GM12891 (cell line): ENCODE measurements around the gene TTC39A.

ENCODE experiments used
- POLR2A ChIP-seq: IDR thresholded peaks from 2 replicates; pipeline ENCODE4 v1.6.1; 2011; ENCODE audit warnings: low read depth, low read length, control low read depth
- POLR2AphosphoS5 ChIP-seq: IDR thresholded peaks from 2 replicates; pipeline ENCODE4 v1.6.1; 2011; ENCODE audit warnings: low read depth, low read length, control low read depth
- TAF1 ChIP-seq: IDR thresholded peaks from 2 replicates; pipeline ENCODE4 v1.6.1; 2011; ENCODE audit warnings: low read depth, low read length, control low read depth

GRCh38 chr1:51347398-51348146 lies 17.2 kb upstream of the TTC39A start:
- TF ChIP-seq POLR2A (no peak), POLR2AphosphoS5 (no peak), TAF1 (no peak)
